H1 (cell line): Measurements from ENCODE around the gene PINK1. TPM values are rescaled to one million over a fixed set of nuclear protein-coding genes. Genes with fewer than 3 reads are reported as not detected.

ENCODE experiments used
- CTCF ChIA-PET: fragments of 300-600 bp; sonication (Branson Sonifier 250); formaldehyde crosslinking; loops from one replicate; lab custom pipeline; 2021; ENCODE audit not compliant: partially characterized antibody; lab: Charles Lee
- POLR2A ChIA-PET: fragments of 300-600 bp; sonication (Branson Sonifier 250); formaldehyde crosslinking; loops from one replicate; lab custom pipeline; 2021; ENCODE audit warnings: inconsistent platforms; ENCODE audit not compliant: partially characterized antibody; lab: Charles Lee
- DNase-seq, 2 experiments: peaks; one replicate each; pipeline versions ENCODE4 v3.0.0 to v3.0.0-alpha.2; 2010 to 2022; ENCODE audit warnings: low spot score in 2 of 2, low read depth in 1 of 2, mixed read lengths in 1 of 2
- FAIRE-seq: peaks from 2 replicates; lab custom pipeline; 2011; peaks lifted over from hg19 to GRCh38; lab: Jason Lieb, UNC
- H2AFZ ChIP-seq: 2 replicates; pipeline ENCODE4 v1.8.1; 2012; ENCODE audit warnings: low read length, inconsistent platforms
- H2AK5ac ChIP-seq: 2 replicates; pipeline ENCODE4 v1.6.1; 2013; ENCODE audit warnings: low read depth, low read length
- H2BK120ac ChIP-seq: replicated peaks from 2 replicates; pipeline ENCODE3; 2013; ENCODE audit warnings: low read depth, low read length, inconsistent platforms
- H2BK12ac ChIP-seq: 2 replicates; pipeline ENCODE4 v1.6.1; 2013; ENCODE audit warnings: low read depth, low read length
- H2BK15ac ChIP-seq: 2 replicates; pipeline ENCODE4 v1.6.1; 2013; ENCODE audit warnings: low read length
- H2BK20ac ChIP-seq: 2 replicates; pipeline ENCODE4 v1.6.1; 2013; ENCODE audit warnings: low read length
- H2BK5ac ChIP-seq: 2 replicates; pipeline ENCODE4 v1.6.1; 2013; ENCODE audit warnings: low read depth, low read length
- H3K14ac ChIP-seq: 2 replicates; pipeline ENCODE4 v1.6.1; 2013; ENCODE audit warnings: inconsistent platforms; ENCODE audit not compliant: insufficient read length
- H3K18ac ChIP-seq: 2 replicates; pipeline ENCODE4 v1.6.1; 2013; ENCODE audit warnings: low read length; ENCODE audit errors: extremely low read depth
- H3K23ac ChIP-seq: 2 replicates; pipeline ENCODE4 v1.6.1; 2013; ENCODE audit warnings: inconsistent platforms; ENCODE audit not compliant: insufficient read length
- H3K23me2 ChIP-seq: 2 replicates; pipeline ENCODE4 v1.6.1; 2013; ENCODE audit warnings: low read depth, low read length
- H3K27ac ChIP-seq: 2 replicates; pipeline ENCODE4 v1.6.1; 2011; ENCODE audit warnings: low read depth, low read length, inconsistent platforms
- H3K27me3 ChIP-seq, 4 experiments: replicated peaks in 1 of 4; 1 replicate in 1 of 4; 2 replicates in 3 of 4; pipeline versions ENCODE4 v1.6.1 to v1.8.1; 2011 to 2013; ENCODE audit warnings: low read length in 3 of 4, mild to moderate bottlenecking in 3 of 4, inconsistent platforms in 2 of 4, mixed read lengths in 2 of 4, moderate library complexity in 1 of 4; ENCODE audit not compliant: control insufficient read depth in 3 of 4, insufficient read depth in 3 of 4; ENCODE audit errors: extremely low read depth in 1 of 4
- H3K36me3 ChIP-seq, 4 experiments: 2 replicates each; pipeline versions ENCODE4 v1.6.1 to v1.8.1; 2011 to 2013; ENCODE audit warnings: mild to moderate bottlenecking in 4 of 4, low read length in 3 of 4, moderate library complexity in 2 of 4, control low read depth in 1 of 4, inconsistent platforms in 1 of 4; ENCODE audit not compliant: insufficient read depth in 4 of 4, control insufficient read depth in 2 of 4
- H3K4ac ChIP-seq: replicated peaks from 2 replicates; pipeline ENCODE3; 2013; ENCODE audit warnings: low read length, low read depth, mixed read lengths, inconsistent platforms; ENCODE audit not compliant: insufficient read length
- H3K4me1 ChIP-seq, 4 experiments: replicated peaks in 1 of 4; 1 replicate in 1 of 4; 2 replicates in 3 of 4; pipeline versions ENCODE4 v1.6.1 to v1.8.1; 2011 to 2013; ENCODE audit warnings: low read length in 3 of 4, inconsistent platforms in 2 of 4, mixed read lengths in 1 of 4; ENCODE audit not compliant: insufficient read depth in 4 of 4, control insufficient read depth in 3 of 4
- H3K4me2 ChIP-seq, 2 experiments: 2 replicates each; pipeline versions ENCODE4 v1.6.1 to v1.8.1; 2011 to 2013; ENCODE audit warnings: low read depth in 2 of 2, low read length in 2 of 2, control low read depth in 1 of 2, inconsistent platforms in 1 of 2, mild to moderate bottlenecking in 1 of 2; ENCODE audit not compliant: insufficient read depth in 1 of 2
- H3K4me3 ChIP-seq, 4 experiments: fragments of 200-600, 300-600 bp in 1 of 4; sonication (generic), shearing (Covaris generic), sonication (Bioruptor Twin) in 1 of 4; 2 replicates each; pipeline versions ENCODE4 v1.5.1 to v1.8.1; 2011 to 2016; ENCODE audit warnings: low read length in 4 of 4, low read depth in 3 of 4, control low read depth in 2 of 4, inconsistent platforms in 2 of 4, mild to moderate bottlenecking in 2 of 4, mixed read lengths in 1 of 4, moderate library complexity in 1 of 4; ENCODE audit not compliant: insufficient read depth in 2 of 4; ENCODE audit errors: extremely low read depth in 1 of 4
- H3K56ac ChIP-seq: replicated peaks from 2 replicates; pipeline ENCODE3; 2013; ENCODE audit warnings: low read depth, mild to moderate bottlenecking, mixed read lengths, low read length, inconsistent platforms; ENCODE audit not compliant: insufficient read length
- H3K79me1 ChIP-seq: 2 replicates; pipeline ENCODE4 v1.6.1; 2013; ENCODE audit warnings: low read depth, low read length, control low read depth
- H3K79me2 ChIP-seq, 2 experiments: 2 replicates each; pipeline versions ENCODE4 v1.6.1 to v1.8.1; 2012 to 2013; ENCODE audit warnings: low read length in 2 of 2, mild to moderate bottlenecking in 2 of 2, inconsistent platforms in 1 of 2; ENCODE audit not compliant: insufficient read depth in 2 of 2, control insufficient read depth in 1 of 2
- H3K9ac ChIP-seq, 4 experiments: replicated peaks in 1 of 4; 1 replicate in 1 of 4; 2 replicates in 3 of 4; pipeline versions ENCODE4 v1.6.1 to v1.8.1; 2011 to 2013; ENCODE audit warnings: low read depth in 3 of 4, low read length in 3 of 4, control low read depth in 2 of 4, mild to moderate bottlenecking in 2 of 4, moderate library complexity in 2 of 4, inconsistent platforms in 1 of 4; ENCODE audit errors: extremely low read depth in 1 of 4
- H3K9me3 ChIP-seq, 2 experiments: 2 replicates each; pipeline versions ENCODE4 v1.6.1 to v1.8.1; 2012 to 2013; ENCODE audit warnings: mild to moderate bottlenecking in 2 of 2, moderate library complexity in 2 of 2, control low read depth in 1 of 2, inconsistent platforms in 1 of 2, low read depth in 1 of 2, low read length in 1 of 2, mixed read lengths in 1 of 2; ENCODE audit not compliant: insufficient read depth in 2 of 2
- H4K20me1 ChIP-seq, 2 experiments: replicated peaks in 1 of 2; 2 replicates each; pipeline versions ENCODE3 to v1.8.1; 2011 to 2013; ENCODE audit warnings: inconsistent platforms in 2 of 2, low read length in 2 of 2, mild to moderate bottlenecking in 1 of 2; ENCODE audit not compliant: insufficient read depth in 2 of 2, control insufficient read depth in 1 of 2
- H4K5ac ChIP-seq: 2 replicates; pipeline ENCODE4 v1.6.1; 2013; ENCODE audit warnings: low read length, low read depth, mixed read lengths, inconsistent platforms; ENCODE audit not compliant: insufficient read length
- H4K8ac ChIP-seq: 2 replicates; pipeline ENCODE4 v1.8.0; 2013; ENCODE audit warnings: mild to moderate bottlenecking, moderate library complexity, low read length, inconsistent platforms; ENCODE audit not compliant: insufficient read depth; ENCODE audit errors: extremely low read depth
- H4K91ac ChIP-seq: replicated peaks from 2 replicates; pipeline ENCODE3; 2013; ENCODE audit warnings: low read length, mixed read lengths, inconsistent platforms; ENCODE audit not compliant: insufficient read length
- CBX5 ChIP-seq: fragments of 300-800, 300-1000 bp; sonication (generic); IDR thresholded peaks from 2 replicates; pipeline ENCODE4 v1.7.1; 2016; ENCODE audit warnings: antibody characterized with exemption, low read length, low read depth
- CHD2 ChIP-seq: IDR thresholded peaks from 2 replicates; pipeline ENCODE4 v1.6.1; 2012; ENCODE audit warnings: low read length, improper control_type of control experiment
- POU5F1 ChIP-seq: IDR thresholded peaks from 2 replicates; pipeline ENCODE4 v1.6.1; 2011; ENCODE audit warnings: low read depth, mild to moderate bottlenecking, low read length, moderate library complexity
- RNF2 ChIP-seq: fragments of 200-900, 300-1000 bp; sonication (generic); IDR thresholded peaks from 2 replicates; pipeline ENCODE4 v1.7.1; 2016; ENCODE audit warnings: borderline replicate concordance, low read depth, mild to moderate bottlenecking, antibody characterized with exemption, low read length; ENCODE audit not compliant: poor library complexity, severe bottlenecking; ENCODE audit errors: missing control alignments
- SIRT6 ChIP-seq: IDR thresholded peaks from one replicate; pipeline ENCODE4 v1.7.1; 2012; ENCODE audit warnings: low read length, inconsistent platforms
- TCF12 ChIP-seq: IDR thresholded peaks from 2 replicates; pipeline ENCODE4 v1.6.1; 2011; ENCODE audit warnings: low read depth, mild to moderate bottlenecking, low read length
- ZNF274 ChIP-seq: IDR thresholded peaks from 2 replicates; pipeline ENCODE4 v1.7.0; 2012; ENCODE audit warnings: low read length, borderline replicate concordance; ENCODE audit errors: extremely low read depth
- WGBS, 2 experiments: shearing (Covaris generic) in 1 of 2; methylation state at CpG; one replicate each; pipeline versions ENCODE4 v1.1.6 to v1.1.7; 2013 to 2015; ENCODE audit warnings: low lambda C conversion rate in 2 of 2, mixed read lengths in 2 of 2, inconsistent platforms in 1 of 2, low coverage in 1 of 2, missing lambda C conversion rate in 1 of 2; ENCODE audit not compliant: insufficient replicate concordance in 2 of 2, insufficient coverage in 1 of 2, insufficient read length in 1 of 2; ENCODE audit errors: extremely low coverage in 1 of 2, missing lambda C conversion rate in 1 of 2; 5-methylcytosine and 5-hydroxymethylcytosine counted together
- polyA plus RNA-seq, 7 experiments: library from polyadenylated mRNA; depleted of rRNA in 3 of 7; stranded (reverse) in 5 of 7; unstranded in 2 of 7; fragments of >200 nt in 5 of 7; fragments of 200-250 nt in 2 of 7; gene quantifications; 1 replicate in 5 of 7; 2 replicates in 1 of 7; 4 replicates in 1 of 7; pipeline versions ENCODE4 v1.2.1 to v1.2.3, GENCODE V29; 2011 to 2013; ENCODE audit warnings: missing spikeins in 2 of 7, mixed read lengths in 2 of 7
- total RNA-seq: library from RNA; stranded (reverse); fragmentation: NEBNext Ultra II Directional; extraction: Animal tissue kit (Norgen Biotek cat#: 25700); gene quantifications from 2 replicates; pipeline ENCODE4 v1.2.1, GENCODE V29; 2021
- TF ChIP-seq, protein P1 (sequence below), 3 experiments: IDR thresholded peaks; 1 replicate in 2 of 3; 2 replicates in 1 of 3; pipeline versions ENCODE4 v1.5.1 to v1.6.1; 2011; ENCODE audit warnings: low read length in 3 of 3, mild to moderate bottlenecking in 3 of 3, inconsistent platforms in 2 of 3, low read depth in 1 of 3, moderate library complexity in 1 of 3; ENCODE audit not compliant: insufficient read depth in 1 of 3; ENCODE audit errors: control extremely low read depth in 1 of 3
- TF ChIP-seq, protein P2 (sequence below): IDR thresholded peaks from 2 replicates; pipeline ENCODE4 v1.6.1; 2011; ENCODE audit warnings: low read depth, mild to moderate bottlenecking, low read length; ENCODE audit not compliant: insufficient read depth

Gene PINK1
- total and polyA plus RNA-seq, 2 of the 8 experiments (the other 6 are each of a cell fraction or from before 2014, with no cell fraction given): 16.1 to 19.3 TPM

DNA sequence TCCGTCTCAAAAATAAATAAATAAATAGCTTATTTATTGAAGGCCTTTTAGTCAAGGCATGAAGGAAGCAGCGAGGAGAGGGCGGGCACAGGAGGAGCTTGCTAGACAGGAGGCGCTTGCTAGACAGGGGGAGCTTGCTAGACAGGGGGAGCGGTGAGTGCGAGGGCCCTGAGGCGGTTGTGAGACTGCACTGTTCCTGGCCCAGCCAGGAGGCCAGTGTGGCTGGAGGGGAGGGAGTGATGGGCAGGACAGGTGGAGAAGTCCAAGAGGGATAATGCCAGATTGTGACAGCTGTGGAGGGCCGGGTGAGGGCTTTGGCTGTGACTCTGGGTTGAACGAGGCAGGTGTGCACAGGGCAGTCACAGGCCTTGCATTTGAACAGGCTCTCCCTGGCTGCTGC, 66.3 kb downstream of the PINK1 start:
- Histone ChIP-seq H2BK20ac (no peak overlapping the region), H3K27me3 (no peaks in the 10 kb centered on the region; a peak in 1 of 7 replicates), H2AFZ (no peak overlapping the region), H3K79me2 (no peaks in the 10 kb centered on the region), H4K5ac (no peak overlapping the region), H3K27ac (no peak overlapping the region), H2BK12ac (no peak overlapping the region), H4K91ac (no peak overlapping the region), H3K9ac (no peak overlapping the region), H3K4me3 (no peak overlapping the region), H2BK120ac (no peak overlapping the region), H4K8ac (no peak overlapping the region), H2AK5ac (no peak overlapping the region), H3K18ac (no peak overlapping the region), H2BK5ac (no peak overlapping the region), H3K9me3 (no peaks in the 10 kb centered on the region), H3K14ac (no peak overlapping the region), H3K56ac (no peak overlapping the region), H3K79me1 (no peaks in the 10 kb centered on the region), H3K23ac (no peak overlapping the region), H3K4ac (no peak overlapping the region), H3K36me3 (no peaks in the 10 kb centered on the region; a peak in 1 of 8 replicates), H3K4me2 (no peak overlapping the region), H4K20me1 (peaks cover 2 to 12% of the 10 kb centered on the region in 2 experiments), H3K4me1 (peaks cover 0 to 6% (median 4%) of the 10 kb centered on the region in 4 experiments; a peak in 3 of 7 replicates), H2BK15ac (no peak overlapping the region), H3K23me2 (peaks cover 12% of the 10 kb centered on the region; the same call in 1 of the 2 replicates)
- FAIRE-seq: no peak
- no peak for DNase-seq
- POLR2A ChIA-PET: interaction anchor here (1.2 kb wide), 1 partner anchor 17 kb away, joined by 3 read pairs; no protein-coding TSS in a partner anchor
- WGBS, 2 experiments: 80% methylated on average over 9 of the region's 9 CpGs; no CpG with 5 or more reads in 1 of the 2 experiments
- CTCF ChIA-PET: interaction anchor here (0.6 to 5.1 kb wide), 5 partner anchors 8 to 206 kb away, joined by 3 to 82 read pairs (median 4); partner anchors contain the start of gene KIF17
- TF ChIP-seq RNF2: no peak
- TF ChIP-seq CBX5: no peak
- TF ChIP-seq TCF12: no peak
- no peak for TF ChIP-seq SIRT6
- TF ChIP-seq, protein P1, sequence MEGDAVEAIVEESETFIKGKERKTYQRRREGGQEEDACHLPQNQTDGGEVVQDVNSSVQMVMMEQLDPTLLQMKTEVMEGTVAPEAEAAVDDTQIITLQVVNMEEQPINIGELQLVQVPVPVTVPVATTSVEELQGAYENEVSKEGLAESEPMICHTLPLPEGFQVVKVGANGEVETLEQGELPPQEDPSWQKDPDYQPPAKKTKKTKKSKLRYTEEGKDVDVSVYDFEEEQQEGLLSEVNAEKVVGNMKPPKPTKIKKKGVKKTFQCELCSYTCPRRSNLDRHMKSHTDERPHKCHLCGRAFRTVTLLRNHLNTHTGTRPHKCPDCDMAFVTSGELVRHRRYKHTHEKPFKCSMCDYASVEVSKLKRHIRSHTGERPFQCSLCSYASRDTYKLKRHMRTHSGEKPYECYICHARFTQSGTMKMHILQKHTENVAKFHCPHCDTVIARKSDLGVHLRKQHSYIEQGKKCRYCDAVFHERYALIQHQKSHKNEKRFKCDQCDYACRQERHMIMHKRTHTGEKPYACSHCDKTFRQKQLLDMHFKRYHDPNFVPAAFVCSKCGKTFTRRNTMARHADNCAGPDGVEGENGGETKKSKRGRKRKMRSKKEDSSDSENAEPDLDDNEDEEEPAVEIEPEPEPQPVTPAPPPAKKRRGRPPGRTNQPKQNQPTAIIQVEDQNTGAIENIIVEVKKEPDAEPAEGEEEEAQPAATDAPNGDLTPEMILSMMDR (IDR thresholded peaks at IDR 0.05; ENCODE audit: control extremely low read depth in 1 of 3, insufficient read depth in 1 of 3, low read depth in 1 of 3, low read length in 3 of 3): no peak
- TF ChIP-seq ZNF274: no peak
- TF ChIP-seq, protein P2, sequence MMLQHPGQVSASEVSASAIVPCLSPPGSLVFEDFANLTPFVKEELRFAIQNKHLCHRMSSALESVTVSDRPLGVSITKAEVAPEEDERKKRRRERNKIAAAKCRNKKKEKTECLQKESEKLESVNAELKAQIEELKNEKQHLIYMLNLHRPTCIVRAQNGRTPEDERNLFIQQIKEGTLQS: no peak
- no peak for TF ChIP-seq POU5F1
- TF ChIP-seq CHD2: no peak
